IMR-90 (cell line): ENCODE results near the gene RHBDD2. TPM values are rescaled to one million over a fixed set of nuclear protein-coding genes. Genes with fewer than 3 reads are reported as not detected.

Source experiments
- ATAC-seq: fragments of 200-7000 bp; cut with Tn5 transposase; 2 replicates; pipeline ENCODE4 v1.9.1; 2020; ENCODE audit warnings: low read depth, mild to moderate bottlenecking, moderate library complexity
- BruUV-seq: library from RNA; stranded (reverse); fragments of 400-500 nt; replicated peaks from 2 replicates; lab custom pipeline; 2021; lab: Mats Ljungman, UMichigan
- CTCF ChIA-PET: fragments of 300-600 bp; formaldehyde crosslinking; extraction: SDS; loops from one replicate; lab custom pipeline; 2021; ENCODE audit warnings: antibody characterized with exemption; lab: Yijun Ruan, JAX
- POLR2A ChIA-PET: fragments of 300-600 bp; sonication (Branson Sonifier 250); formaldehyde crosslinking; loops from one replicate; lab custom pipeline; 2022; ENCODE audit warnings: antibody characterized with exemption; ENCODE audit not compliant: unreplicated experiment; lab: Charles Lee
- DNase-seq: peaks from one replicate; pipeline ENCODE4 v3.0.0; 2013
- H2AFZ ChIP-seq: replicated peaks from 2 replicates; pipeline ENCODE3; 2013; ENCODE audit warnings: low read length, mild to moderate bottlenecking; ENCODE audit not compliant: poor library complexity
- H2AK5ac ChIP-seq: 2 replicates; pipeline ENCODE4 v1.6.1; 2013; ENCODE audit warnings: low read depth, low read length, inconsistent platforms
- H2AK9ac ChIP-seq: replicated peaks from 2 replicates; pipeline ENCODE3; 2013; ENCODE audit warnings: mild to moderate bottlenecking, low read depth, low read length, moderate library complexity; ENCODE audit not compliant: poor library complexity
- H2BK120ac ChIP-seq: 2 replicates; pipeline ENCODE4 v1.6.1; 2013; ENCODE audit warnings: low read depth, low read length, inconsistent platforms
- H2BK15ac ChIP-seq: 3 replicates; pipeline ENCODE4 v1.6.1; 2013; ENCODE audit warnings: low read depth, low read length, inconsistent platforms
- H2BK20ac ChIP-seq: 2 replicates; pipeline ENCODE4 v1.6.1; 2013; ENCODE audit warnings: low read depth, mild to moderate bottlenecking, inconsistent platforms, low read length, moderate library complexity
- H2BK5ac ChIP-seq: 2 replicates; pipeline ENCODE4 v1.6.1; 2013; ENCODE audit warnings: mild to moderate bottlenecking, low read depth, low read length, inconsistent platforms; ENCODE audit not compliant: poor library complexity, severe bottlenecking
- H3K14ac ChIP-seq: replicated peaks from 2 replicates; pipeline ENCODE4 v1.6.1; 2013; ENCODE audit warnings: low read depth, low read length, inconsistent platforms
- H3K18ac ChIP-seq: 2 replicates; pipeline ENCODE4 v1.6.1; 2013; ENCODE audit warnings: low read depth, low read length, control low read depth
- H3K23ac ChIP-seq: 2 replicates; pipeline ENCODE4 v1.6.1; 2013; ENCODE audit warnings: low read depth, low read length, inconsistent platforms
- H3K27ac ChIP-seq: 2 replicates; pipeline ENCODE4 v1.5.1; 2013; ENCODE audit warnings: mild to moderate bottlenecking, control low read depth, low read length; ENCODE audit not compliant: insufficient read depth
- H3K27me3 ChIP-seq: 2 replicates; pipeline ENCODE4 v1.6.1; 2013; ENCODE audit warnings: low read length; ENCODE audit not compliant: control insufficient read depth, insufficient read depth
- H3K36me3 ChIP-seq: 2 replicates; pipeline ENCODE4 v1.6.1; 2013; ENCODE audit warnings: low read length, mixed read lengths; ENCODE audit not compliant: control insufficient read depth, insufficient read depth
- H3K4ac ChIP-seq: 2 replicates; pipeline ENCODE4 v1.6.1; 2013; ENCODE audit warnings: low read depth, low read length, inconsistent platforms
- H3K4me1 ChIP-seq: 2 replicates; pipeline ENCODE4 v1.6.1; 2013; ENCODE audit warnings: low read length, mixed read lengths; ENCODE audit not compliant: control insufficient read depth, insufficient read depth
- H3K4me2 ChIP-seq: 2 replicates; pipeline ENCODE4 v1.6.1; 2013; ENCODE audit warnings: low read depth, mild to moderate bottlenecking, control low read depth, low read length, moderate library complexity
- H3K4me3 ChIP-seq: 2 replicates; pipeline ENCODE4 v1.5.1; 2013; ENCODE audit warnings: low read depth, mild to moderate bottlenecking, control low read depth, low read length, moderate library complexity; ENCODE audit not compliant: insufficient read depth
- H3K56ac ChIP-seq: 2 replicates; pipeline ENCODE4 v1.6.1; 2013; ENCODE audit warnings: low read length, inconsistent platforms; ENCODE audit not compliant: insufficient read depth; ENCODE audit errors: extremely low read depth
- H3K79me1 ChIP-seq, 2 experiments: 2 replicates each; pipeline ENCODE4 v1.6.1; 2013; ENCODE audit warnings: low read length in 2 of 2, inconsistent platforms in 1 of 2, low read depth in 1 of 2
- H3K9ac ChIP-seq: 2 replicates; pipeline ENCODE4 v1.6.1; 2013; ENCODE audit warnings: low read depth, low read length, control low read depth
- H3K9me1 ChIP-seq: 2 replicates; pipeline ENCODE4 v1.6.1; 2013; ENCODE audit warnings: low read length, inconsistent platforms; ENCODE audit not compliant: insufficient read depth
- H3K9me3 ChIP-seq: 2 replicates; pipeline ENCODE4 v1.6.1; 2013; ENCODE audit warnings: low read length; ENCODE audit not compliant: control insufficient read depth, insufficient read depth
- H4K20me1 ChIP-seq: 2 replicates; pipeline ENCODE4 v1.6.1; 2013; ENCODE audit warnings: low read length, inconsistent platforms; ENCODE audit not compliant: insufficient read depth
- H4K5ac ChIP-seq: 2 replicates; pipeline ENCODE4 v1.6.1; 2013; ENCODE audit warnings: mild to moderate bottlenecking, low read depth, low read length, control low read depth
- H4K8ac ChIP-seq, 2 experiments: 2 replicates each; pipeline ENCODE4 v1.6.1; 2013; ENCODE audit warnings: low read depth in 2 of 2, low read length in 2 of 2, control low read depth in 1 of 2, inconsistent platforms in 1 of 2
- H4K91ac ChIP-seq: 2 replicates; pipeline ENCODE4 v1.6.1; 2013; ENCODE audit warnings: low read depth, low read length, inconsistent platforms; ENCODE audit not compliant: insufficient read depth
- BHLHE40 ChIP-seq: fragments of 150-350 bp; IDR thresholded peaks from 2 replicates; pipeline ENCODE4 v1.6.1; 2016; ENCODE audit warnings: mild to moderate bottlenecking, low read depth, low read length
- CEBPB ChIP-seq: IDR thresholded peaks from 2 replicates; pipeline ENCODE4 v1.6.1; 2012; ENCODE audit warnings: low read depth, low read length, improper control_type of control experiment
- CHD1 ChIP-seq: IDR thresholded peaks from 2 replicates; pipeline ENCODE4 v1.6.1; 2012; ENCODE audit warnings: low read depth, low read length, improper control_type of control experiment
- FOS ChIP-seq: fragments of 150-350 bp; IDR thresholded peaks from 2 replicates; pipeline ENCODE4 v1.6.1; 2016; ENCODE audit warnings: low read depth, low read length
- MAFK ChIP-seq: IDR thresholded peaks from 2 replicates; pipeline ENCODE4 v1.6.1; 2012; ENCODE audit warnings: low read depth, low read length, improper control_type of control experiment
- MAZ ChIP-seq: IDR thresholded peaks from 2 replicates; pipeline ENCODE4 v1.6.1; 2012; ENCODE audit warnings: low read depth, mild to moderate bottlenecking, low read length, improper control_type of control experiment, moderate library complexity, borderline replicate concordance
- MXI1 ChIP-seq: IDR thresholded peaks from 2 replicates; pipeline ENCODE4 v1.6.1; 2012; ENCODE audit warnings: low read depth, mild to moderate bottlenecking, low read length, moderate library complexity, borderline replicate concordance
- NFE2L2 ChIP-seq: fragments of 150-350 bp; IDR thresholded peaks from 2 replicates; pipeline ENCODE4 v1.6.1; 2016; ENCODE audit warnings: low read depth, mild to moderate bottlenecking, low read length
- POLR2A ChIP-seq: IDR thresholded peaks from 2 replicates; pipeline ENCODE4 v1.6.1; 2012; ENCODE audit warnings: mild to moderate bottlenecking, low read depth, low read length
- RAD21 ChIP-seq: IDR thresholded peaks from 2 replicates; pipeline ENCODE4 v1.6.1; 2012; ENCODE audit warnings: low read length, improper control_type of control experiment
- RCOR1 ChIP-seq: IDR thresholded peaks from 2 replicates; pipeline ENCODE4 v1.6.1; 2012; ENCODE audit warnings: mild to moderate bottlenecking, low read length, improper control_type of control experiment; ENCODE audit not compliant: insufficient replicate concordance
- RFX5 ChIP-seq: IDR thresholded peaks from 2 replicates; pipeline ENCODE4 v1.8.0; 2012; ENCODE audit warnings: low read depth, mild to moderate bottlenecking, low read length, moderate library complexity
- SMC3 ChIP-seq: fragments of 150-350 bp; IDR thresholded peaks from 2 replicates; pipeline ENCODE4 v1.6.1; 2016; ENCODE audit warnings: low read depth, mild to moderate bottlenecking, antibody characterized with exemption, low read length, moderate library complexity
- WGBS, 2 experiments: methylation state at CpG; one replicate each; pipeline versions ENCODE4 v1.1.5 to v1.1.7; 2013; ENCODE audit warnings: missing lambda C conversion rate in 2 of 2; ENCODE audit not compliant: insufficient read length in 1 of 2; ENCODE audit errors: extremely low coverage in 2 of 2; 5-methylcytosine and 5-hydroxymethylcytosine counted together
- dilution Hi-C: fragments of 300-500 bp; cut with HindIII; formaldehyde crosslinking; loops from one replicate; pipeline ENCODE4 v1.14.3; 2018; ENCODE audit warnings: low sequenced_read_pairs; ENCODE audit not compliant: unreplicated experiment
- in situ Hi-C: fragments of 300-500 bp; cut with MboI; formaldehyde crosslinking; loops from 3 replicates; pipeline ENCODE4 v1.14.3; 2019; ENCODE audit warnings: low sequenced_read_pairs, inconsistent platforms, mixed read lengths
- intact Hi-C: fragments of 100-400 bp; cut with micrococcal nuclease; formaldehyde crosslinking; loops from 2 replicates; pipeline ENCODE4 v1.10.0; 2022
- polyA plus RNA-seq, 3 experiments: library from polyadenylated mRNA; depleted of rRNA; stranded (reverse); fragments of >200 nt; gene quantifications; 2 replicates each; pipeline ENCODE4 v1.2.3, GENCODE V29; 2012; ENCODE audit warnings: low replicate concordance in 1 of 3
- total RNA-seq: library from RNA; depleted of rRNA; stranded (reverse); fragments of >200 nt; gene quantifications from 2 replicates; pipeline ENCODE4 v1.2.3, GENCODE V29; 2012
- TF ChIP-seq, protein P1 (sequence below): fragments of 150-350 bp; IDR thresholded peaks from 2 replicates; pipeline ENCODE4 v1.6.1; 2017; ENCODE audit warnings: mild to moderate bottlenecking, antibody characterized with exemption, low read length, low read depth
- TF ChIP-seq, protein P2 (sequence below): fragments of 150-350 bp; IDR thresholded peaks from 2 replicates; pipeline ENCODE4 v1.6.1; 2016; ENCODE audit warnings: low read depth, mild to moderate bottlenecking, low read length, moderate library complexity, borderline replicate concordance

RHBDD2 gene
- total and polyA plus RNA-seq, 2 of the 4 experiments (the other 2 are of a cell fraction): 9.7 to 42.4 TPM

DNA sequence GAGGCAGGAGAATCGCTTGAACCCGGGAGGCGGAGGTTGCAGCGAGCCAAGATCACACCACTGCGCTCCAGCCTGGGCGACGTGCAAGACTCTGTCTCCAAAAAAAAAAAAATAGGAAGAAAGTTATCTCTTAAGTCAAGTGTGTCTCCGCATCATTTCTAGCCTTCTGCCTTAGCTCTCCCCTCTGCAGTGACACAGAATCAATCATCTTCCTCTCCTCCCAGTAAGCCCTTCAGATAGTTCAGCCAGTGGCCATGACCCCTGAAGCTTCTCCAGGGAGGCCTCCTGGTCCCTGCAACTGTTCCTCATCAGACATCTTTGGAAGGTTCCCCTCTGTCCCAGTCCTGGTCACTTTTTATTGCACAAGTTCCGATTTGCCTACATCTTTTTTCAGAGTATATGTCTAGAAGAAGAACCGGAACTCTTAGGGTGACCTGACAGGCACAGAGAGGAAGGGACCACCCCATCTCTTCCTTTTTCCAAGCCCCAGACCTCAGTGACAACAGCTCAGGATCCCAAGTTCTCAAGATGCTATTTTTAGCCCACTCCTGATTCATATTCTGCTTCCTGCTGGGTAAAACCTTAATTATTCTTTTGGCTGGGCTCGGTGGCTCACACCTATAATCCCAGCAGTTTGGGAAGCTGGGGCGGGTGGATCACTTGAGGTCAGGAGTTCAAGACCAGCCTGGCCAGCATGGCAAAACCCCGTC, 6.6 kb upstream of the RHBDD2 start:
- no peaks in the 10 kb centered on the region for H3K79me1 ChIP-seq
- peak overlapping the region; percentile 81 for H2BK120ac ChIP-seq
- H3K9ac ChIP-seq: no peak overlapping the region
- H3K9me1 ChIP-seq: peaks cover 11% of the 10 kb centered on the region
- H3K14ac ChIP-seq: peak overlapping the region; percentile 92
- H3K56ac ChIP-seq: no peak overlapping the region
- peak overlapping the region; percentile 86 for H2AFZ ChIP-seq
- no peaks in the 10 kb centered on the region for H4K20me1 ChIP-seq
- no peaks in the 10 kb centered on the region for H3K9me3 ChIP-seq
- H3K23ac ChIP-seq: peak overlapping the region; percentile 86
- intact Hi-C loops: no loop called here
- no peak overlapping the region for H4K91ac ChIP-seq
- H2AK5ac ChIP-seq: peak overlapping the region; percentile 78; the same call in 1 of the 2 replicates
- H2BK5ac ChIP-seq: no peak overlapping the region
- peak overlapping the region; percentile 88; the same call in 1 of the 2 replicates for H2BK20ac ChIP-seq
- peak; percentile 25 for DNase-seq
- H3K4me1 ChIP-seq: peaks cover 2% of the 10 kb centered on the region
- no CpG with 5 or more reads among the region's 13 CpGs for WGBS, 2 experiments
- no peaks in the 10 kb centered on the region for H3K27me3 ChIP-seq
- peak overlapping the region; percentile 42; the same call in 1 of the 2 replicates for H4K5ac ChIP-seq
- no TSS peak for BruUV-seq
- H3K4me2 ChIP-seq: no peak overlapping the region
- ATAC-seq: peak; percentile 48
- dilution Hi-C loops: no loop called here
- ChIA-PET POLR2A (no interaction called here), CTCF (interaction anchor here (0.6 kb wide), 1 partner anchor 133 kb away, joined by 3 read pairs; no protein-coding TSS in a partner anchor)
- no peak overlapping the region for H3K4me3 ChIP-seq
- H2BK15ac ChIP-seq: peak overlapping the region; percentile 99; the same call in 1 of the 3 replicates
- H3K18ac ChIP-seq: no peak overlapping the region
- peak overlapping the region; percentile 55 for H2AK9ac ChIP-seq
- H4K8ac ChIP-seq: peak overlapping the region; percentile 33 to 87; a peak in 2 of 4 replicates
- H3K27ac ChIP-seq: no peak overlapping the region
- H3K4ac ChIP-seq: peak overlapping the region; percentile 74
- H3K36me3 ChIP-seq: no peaks in the 10 kb centered on the region
- in situ Hi-C loops: loop anchor here (25.0 kb wide), 1 partner anchor 265 kb away; no protein-coding TSS in a partner anchor
- TF ChIP-seq, protein P1, sequence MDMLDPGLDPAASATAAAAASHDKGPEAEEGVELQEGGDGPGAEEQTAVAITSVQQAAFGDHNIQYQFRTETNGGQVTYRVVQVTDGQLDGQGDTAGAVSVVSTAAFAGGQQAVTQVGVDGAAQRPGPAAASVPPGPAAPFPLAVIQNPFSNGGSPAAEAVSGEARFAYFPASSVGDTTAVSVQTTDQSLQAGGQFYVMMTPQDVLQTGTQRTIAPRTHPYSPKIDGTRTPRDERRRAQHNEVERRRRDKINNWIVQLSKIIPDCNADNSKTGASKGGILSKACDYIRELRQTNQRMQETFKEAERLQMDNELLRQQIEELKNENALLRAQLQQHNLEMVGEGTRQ: no peak
- TF ChIP-seq POLR2A (no peak), BHLHE40 (no peak), RAD21 (no peak), RCOR1 (no peak), RFX5 (no peak), MAZ (no peak), CEBPB (no peak), CHD1 (no peak), NFE2L2 (no peak), SMC3 (no peak), MXI1 (no peak), FOS (no peak), MAFK (no peak)
- TF ChIP-seq, protein P2, sequence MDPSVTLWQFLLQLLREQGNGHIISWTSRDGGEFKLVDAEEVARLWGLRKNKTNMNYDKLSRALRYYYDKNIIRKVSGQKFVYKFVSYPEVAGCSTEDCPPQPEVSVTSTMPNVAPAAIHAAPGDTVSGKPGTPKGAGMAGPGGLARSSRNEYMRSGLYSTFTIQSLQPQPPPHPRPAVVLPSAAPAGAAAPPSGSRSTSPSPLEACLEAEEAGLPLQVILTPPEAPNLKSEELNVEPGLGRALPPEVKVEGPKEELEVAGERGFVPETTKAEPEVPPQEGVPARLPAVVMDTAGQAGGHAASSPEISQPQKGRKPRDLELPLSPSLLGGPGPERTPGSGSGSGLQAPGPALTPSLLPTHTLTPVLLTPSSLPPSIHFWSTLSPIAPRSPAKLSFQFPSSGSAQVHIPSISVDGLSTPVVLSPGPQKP: no peak
